SK-N-SH treated with all-trans-retinoic acid at 6 μM for 48 hours (cell line): Measurements from ENCODE around the gene PCBP3.

ENCODE experiments used
- ARNTL ChIP-seq: fragments of 450-650 bp; formaldehyde crosslinking; IDR thresholded peaks from 2 replicates; pipeline ENCODE4 v1.5.0; 2020; ENCODE audit warnings: low read depth, mild to moderate bottlenecking, moderate library complexity, borderline replicate concordance
- CSDC2 ChIP-seq: fragments of 250-450 bp; sonication (Bioruptor Pico); IDR thresholded peaks from 2 replicates; pipeline ENCODE4 v1.5.0; 2020; ENCODE audit warnings: mild to moderate bottlenecking, moderate library complexity
- ISL1 ChIP-seq: fragments of 250-450 bp; sonication (Bioruptor Pico); IDR thresholded peaks from 2 replicates; pipeline ENCODE4 v2.1.2; 2022; ENCODE audit warnings: mild to moderate bottlenecking, moderate library complexity
- OSR1 ChIP-seq: fragments of 250-450 bp; sonication (Bioruptor Pico); IDR thresholded peaks from 2 replicates; pipeline ENCODE4 v1.8.0; 2022; ENCODE audit warnings: moderate library complexity, mild to moderate bottlenecking, inconsistent platforms
- ZC3H10 ChIP-seq: fragments of 250-450 bp; sonication (Bioruptor Pico); IDR thresholded peaks from 2 replicates; pipeline ENCODE4 v1.5.1; 2021; ENCODE audit warnings: mild to moderate bottlenecking, moderate library complexity
- ZFP3 ChIP-seq: fragments of 250-450 bp; sonication (Bioruptor Pico); IDR thresholded peaks from 2 replicates; pipeline ENCODE4 v1.5.0; 2020; ENCODE audit warnings: mild to moderate bottlenecking, moderate library complexity
- ZFP30 ChIP-seq: fragments of 450-650 bp; formaldehyde crosslinking; IDR thresholded peaks from 2 replicates; pipeline ENCODE4 v1.5.0; 2022; ENCODE audit warnings: mild to moderate bottlenecking, moderate library complexity
- TF ChIP-seq, protein P1 (sequence below): fragments of 250-450 bp; sonication (Bioruptor Pico); IDR thresholded peaks from 2 replicates; pipeline ENCODE4 v1.5.1; 2020; ENCODE audit warnings: low read depth, mild to moderate bottlenecking, moderate library complexity
- TF ChIP-seq, protein P2 (sequence below): fragments of 250-450 bp; sonication (Bioruptor Pico); IDR thresholded peaks from 2 replicates; pipeline ENCODE4 v1.8.0; 2020; ENCODE audit warnings: mild to moderate bottlenecking, moderate library complexity, borderline replicate concordance
- TF ChIP-seq, protein P3 (sequence below): fragments of 250-450 bp; sonication (Bioruptor Pico); IDR thresholded peaks from 2 replicates; pipeline ENCODE4 v1.5.0; 2020; ENCODE audit warnings: mild to moderate bottlenecking, moderate library complexity

DNA sequence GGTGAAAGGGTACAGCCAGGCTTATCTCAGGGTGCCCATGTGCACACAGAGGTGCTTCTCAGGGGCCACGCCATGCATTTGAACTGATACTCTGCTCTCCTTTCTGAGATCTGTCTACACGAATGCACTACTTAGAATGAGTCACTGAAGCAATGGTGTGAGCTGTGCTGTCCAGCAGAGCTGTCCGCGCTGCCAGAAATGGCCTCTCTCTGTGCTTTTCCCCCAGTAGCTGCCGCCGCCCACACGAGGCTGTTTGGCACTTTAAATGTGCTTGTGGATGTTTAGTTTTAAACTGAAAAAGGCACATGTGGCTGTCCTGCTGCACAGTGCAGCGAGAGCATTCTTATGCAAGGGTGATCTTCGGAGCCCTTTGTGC, 250.9 kb downstream of the PCBP3 start:
- TF ChIP-seq ARNTL (CRISPR knock-in tag) (no peak), ZFP30 (no peak), ZC3H10 (CRISPR knock-in tag) (no peak), OSR1 (no peak), CSDC2 (CRISPR knock-in tag) (no peak), ZFP3 (CRISPR knock-in tag) (no peak), ISL1 (no peak)
- TF ChIP-seq, protein P1, sequence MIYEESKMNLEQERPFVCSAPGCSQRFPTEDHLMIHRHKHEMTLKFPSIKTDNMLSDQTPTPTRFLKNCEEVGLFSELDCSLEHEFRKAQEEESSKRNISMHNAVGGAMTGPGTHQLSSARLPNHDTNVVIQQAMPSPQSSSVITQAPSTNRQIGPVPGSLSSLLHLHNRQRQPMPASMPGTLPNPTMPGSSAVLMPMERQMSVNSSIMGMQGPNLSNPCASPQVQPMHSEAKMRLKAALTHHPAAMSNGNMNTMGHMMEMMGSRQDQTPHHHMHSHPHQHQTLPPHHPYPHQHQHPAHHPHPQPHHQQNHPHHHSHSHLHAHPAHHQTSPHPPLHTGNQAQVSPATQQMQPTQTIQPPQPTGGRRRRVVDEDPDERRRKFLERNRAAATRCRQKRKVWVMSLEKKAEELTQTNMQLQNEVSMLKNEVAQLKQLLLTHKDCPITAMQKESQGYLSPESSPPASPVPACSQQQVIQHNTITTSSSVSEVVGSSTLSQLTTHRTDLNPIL (CRISPR knock-in tag) = no peak
- TF ChIP-seq, protein P2, sequence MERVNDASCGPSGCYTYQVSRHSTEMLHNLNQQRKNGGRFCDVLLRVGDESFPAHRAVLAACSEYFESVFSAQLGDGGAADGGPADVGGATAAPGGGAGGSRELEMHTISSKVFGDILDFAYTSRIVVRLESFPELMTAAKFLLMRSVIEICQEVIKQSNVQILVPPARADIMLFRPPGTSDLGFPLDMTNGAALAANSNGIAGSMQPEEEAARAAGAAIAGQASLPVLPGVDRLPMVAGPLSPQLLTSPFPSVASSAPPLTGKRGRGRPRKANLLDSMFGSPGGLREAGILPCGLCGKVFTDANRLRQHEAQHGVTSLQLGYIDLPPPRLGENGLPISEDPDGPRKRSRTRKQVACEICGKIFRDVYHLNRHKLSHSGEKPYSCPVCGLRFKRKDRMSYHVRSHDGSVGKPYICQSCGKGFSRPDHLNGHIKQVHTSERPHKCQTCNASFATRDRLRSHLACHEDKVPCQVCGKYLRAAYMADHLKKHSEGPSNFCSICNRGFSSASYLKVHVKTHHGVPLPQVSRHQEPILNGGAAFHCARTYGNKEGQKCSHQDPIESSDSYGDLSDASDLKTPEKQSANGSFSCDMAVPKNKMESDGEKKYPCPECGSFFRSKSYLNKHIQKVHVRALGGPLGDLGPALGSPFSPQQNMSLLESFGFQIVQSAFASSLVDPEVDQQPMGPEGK = no peak
- TF ChIP-seq, protein P3, sequence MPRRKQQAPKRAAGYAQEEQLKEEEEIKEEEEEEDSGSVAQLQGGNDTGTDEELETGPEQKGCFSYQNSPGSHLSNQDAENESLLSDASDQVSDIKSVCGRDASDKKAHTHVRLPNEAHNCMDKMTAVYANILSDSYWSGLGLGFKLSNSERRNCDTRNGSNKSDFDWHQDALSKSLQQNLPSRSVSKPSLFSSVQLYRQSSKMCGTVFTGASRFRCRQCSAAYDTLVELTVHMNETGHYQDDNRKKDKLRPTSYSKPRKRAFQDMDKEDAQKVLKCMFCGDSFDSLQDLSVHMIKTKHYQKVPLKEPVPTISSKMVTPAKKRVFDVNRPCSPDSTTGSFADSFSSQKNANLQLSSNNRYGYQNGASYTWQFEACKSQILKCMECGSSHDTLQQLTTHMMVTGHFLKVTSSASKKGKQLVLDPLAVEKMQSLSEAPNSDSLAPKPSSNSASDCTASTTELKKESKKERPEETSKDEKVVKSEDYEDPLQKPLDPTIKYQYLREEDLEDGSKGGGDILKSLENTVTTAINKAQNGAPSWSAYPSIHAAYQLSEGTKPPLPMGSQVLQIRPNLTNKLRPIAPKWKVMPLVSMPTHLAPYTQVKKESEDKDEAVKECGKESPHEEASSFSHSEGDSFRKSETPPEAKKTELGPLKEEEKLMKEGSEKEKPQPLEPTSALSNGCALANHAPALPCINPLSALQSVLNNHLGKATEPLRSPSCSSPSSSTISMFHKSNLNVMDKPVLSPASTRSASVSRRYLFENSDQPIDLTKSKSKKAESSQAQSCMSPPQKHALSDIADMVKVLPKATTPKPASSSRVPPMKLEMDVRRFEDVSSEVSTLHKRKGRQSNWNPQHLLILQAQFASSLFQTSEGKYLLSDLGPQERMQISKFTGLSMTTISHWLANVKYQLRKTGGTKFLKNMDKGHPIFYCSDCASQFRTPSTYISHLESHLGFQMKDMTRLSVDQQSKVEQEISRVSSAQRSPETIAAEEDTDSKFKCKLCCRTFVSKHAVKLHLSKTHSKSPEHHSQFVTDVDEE = no peak
